HepG2 (cell line): Measurements from ENCODE around the gene CTDSP2. TPM values are rescaled to one million over a fixed set of nuclear protein-coding genes. Genes with fewer than 3 reads are reported as not detected.
A peak's percentile ranks its signal among the peaks of the same experiment; 100 is the strongest.

Experiments used
- CREB1 ChIP-seq, 2 experiments: fragments of 450-650 bp in 1 of 2; IDR thresholded peaks; 2 replicates each; pipeline ENCODE4 v1.6.1; 2016 to 2017; ENCODE audit warnings: control low read depth in 1 of 2, mild to moderate bottlenecking in 1 of 2, missing compliant biosample characterization in 1 of 2, missing genetic modification characterization in 1 of 2
- HCFC1 ChIP-seq: fragments of 150-350 bp; IDR thresholded peaks from 2 replicates; pipeline ENCODE4 v1.6.1; 2014; ENCODE audit warnings: low read depth, low read length
- HNRNPK ChIP-seq: fragments of 200-400 bp; formaldehyde crosslinking; IDR thresholded peaks from 2 replicates; pipeline ENCODE4 v1.6.1; 2018; ENCODE audit warnings: low read length, low read depth, moderate library complexity, mild to moderate bottlenecking; ENCODE audit not compliant: poor library complexity, severe bottlenecking
- KAT7 ChIP-seq: IDR thresholded peaks from 2 replicates; pipeline ENCODE4 v1.6.1; 2018; ENCODE audit warnings: borderline replicate concordance, missing compliant biosample characterization
- MATR3 ChIP-seq: sonication (generic); formaldehyde crosslinking; IDR thresholded peaks from 2 replicates; pipeline ENCODE4 v1.4.0; 2020; ENCODE audit warnings: missing genetic modification reagents
- NBN ChIP-seq: fragments of 450-650 bp; conservative IDR thresholded peaks from 2 replicates; pipeline ENCODE4 v1.6.1; 2017
- NFKB2 ChIP-seq: sonication (generic); formaldehyde crosslinking; IDR thresholded peaks from 2 replicates; pipeline ENCODE4 v1.4.0; 2020; ENCODE audit warnings: missing genetic modification reagents, borderline replicate concordance
- THAP11 ChIP-seq: IDR thresholded peaks from 2 replicates; pipeline ENCODE4 v1.6.1; 2016; ENCODE audit warnings: missing biosample characterization, missing genetic modification reagents
- ZFYVE20 ChIP-seq: sonication (generic); formaldehyde crosslinking; IDR thresholded peaks from 2 replicates; pipeline ENCODE4 v1.8.0; 2023; ENCODE audit warnings: low read depth, mild to moderate bottlenecking, moderate library complexity, missing genetic modification reagents, borderline replicate concordance
- ZNF496 ChIP-seq: sonication (generic); formaldehyde crosslinking; IDR thresholded peaks from 2 replicates; pipeline ENCODE4 v1.8.1; 2023; ENCODE audit warnings: mild to moderate bottlenecking, moderate library complexity, missing genetic modification reagents; ENCODE audit not compliant: insufficient replicate concordance
- polyA plus RNA-seq, 8 experiments: library from polyadenylated mRNA; depleted of rRNA in 3 of 8; stranded (reverse) in 7 of 8; unstranded in 1 of 8; fragments of >200 nt; fragmentation: Illumina TruSeq in 4 of 8; extraction: Trizol in 4 of 8; gene quantifications; 2 replicates each; pipeline versions ENCODE4 v1.2.1 to v1.2.3, GENCODE V29; 2011 to 2016; ENCODE audit warnings: low read depth in 4 of 8, missing spikeins in 1 of 8, mixed read lengths in 1 of 8; ENCODE audit not compliant: insufficient read depth in 1 of 8
- total RNA-seq, 5 experiments: library from RNA; depleted of rRNA; stranded (reverse); fragments of >200 nt; fragmentation: Illumina TruSeq; extraction: Trizol; gene quantifications; 2 replicates each; pipeline ENCODE4 v1.2.3, GENCODE V29; 2016; ENCODE audit warnings: low read depth in 1 of 5
- TF ChIP-seq, protein P1 (sequence below): sonication (generic); formaldehyde crosslinking; IDR thresholded peaks from 2 replicates; pipeline ENCODE4 v1.9.0; 2022; ENCODE audit warnings: missing genetic modification reagents, mild to moderate bottlenecking, borderline replicate concordance
- TF ChIP-seq, protein P2 (sequence below): IDR thresholded peaks from 2 replicates; pipeline ENCODE4 v1.6.1; 2016; ENCODE audit warnings: mild to moderate bottlenecking
- TF ChIP-seq, protein P3 (sequence below): sonication (generic); formaldehyde crosslinking; IDR thresholded peaks from 2 replicates; pipeline ENCODE4 v1.8.0; 2022; ENCODE audit warnings: low read depth, missing genetic modification reagents
- TF ChIP-seq, protein P4 (sequence below): IDR thresholded peaks from 2 replicates; pipeline ENCODE4 v1.6.1; 2012; ENCODE audit warnings: inconsistent platforms
- TF ChIP-seq, protein P5 (sequence below): IDR thresholded peaks from 2 replicates; pipeline ENCODE4 v1.6.1; 2016; ENCODE audit warnings: missing compliant biosample characterization, missing genetic modification reagents, borderline replicate concordance
- TF ChIP-seq, protein P6 (sequence below): sonication (generic); formaldehyde crosslinking; IDR thresholded peaks from 2 replicates; pipeline ENCODE4 v1.4.0; 2020; ENCODE audit warnings: mild to moderate bottlenecking, missing genetic modification reagents

CTDSP2 gene
- total and polyA plus RNA-seq, 2 of the 13 experiments (the other 11 are each of a cell fraction or from before 2014, with no cell fraction given) = 38.1 to 82.5 TPM

DNA sequence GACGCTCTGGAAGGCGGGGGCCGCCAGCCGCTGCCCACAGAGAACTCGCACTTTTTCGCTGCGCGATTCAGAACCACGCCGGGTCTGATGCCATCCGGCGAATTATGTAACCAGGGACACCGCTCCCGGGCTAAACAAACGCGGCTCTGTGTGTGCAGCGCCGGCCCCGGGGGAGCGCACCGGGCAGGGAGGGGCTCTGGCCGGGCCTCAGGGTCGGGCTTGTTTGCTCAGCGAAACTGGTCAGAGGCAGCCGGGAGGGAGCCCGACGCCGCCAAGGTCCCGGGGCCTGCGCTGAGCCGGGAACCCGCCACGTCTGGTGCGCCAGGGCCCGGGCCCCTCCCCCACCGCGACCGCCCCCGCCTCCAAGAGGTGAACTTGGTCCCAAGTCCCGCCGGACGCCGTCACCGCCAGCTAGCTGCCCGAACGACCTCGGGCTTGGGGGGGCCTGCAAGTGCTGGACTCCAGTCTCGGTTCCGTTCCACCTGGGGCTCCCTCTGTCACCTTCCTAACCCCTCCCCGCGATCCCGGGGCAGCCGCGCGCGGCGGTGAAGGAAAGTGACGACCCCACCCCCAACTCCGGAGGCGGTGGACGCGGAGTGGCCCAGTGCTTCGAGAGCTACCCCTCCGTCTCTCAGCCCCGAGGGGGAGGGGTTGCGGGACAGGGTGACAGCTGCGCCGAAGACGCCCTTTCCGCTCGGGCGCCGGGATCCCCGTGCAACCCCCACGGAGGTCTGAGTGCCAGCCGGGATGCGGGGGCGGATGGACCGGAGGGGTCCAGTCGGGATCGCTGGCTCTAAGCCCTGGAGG, 848 bp downstream of the CTDSP2 start (continued):
- TF ChIP-seq, protein P1, sequence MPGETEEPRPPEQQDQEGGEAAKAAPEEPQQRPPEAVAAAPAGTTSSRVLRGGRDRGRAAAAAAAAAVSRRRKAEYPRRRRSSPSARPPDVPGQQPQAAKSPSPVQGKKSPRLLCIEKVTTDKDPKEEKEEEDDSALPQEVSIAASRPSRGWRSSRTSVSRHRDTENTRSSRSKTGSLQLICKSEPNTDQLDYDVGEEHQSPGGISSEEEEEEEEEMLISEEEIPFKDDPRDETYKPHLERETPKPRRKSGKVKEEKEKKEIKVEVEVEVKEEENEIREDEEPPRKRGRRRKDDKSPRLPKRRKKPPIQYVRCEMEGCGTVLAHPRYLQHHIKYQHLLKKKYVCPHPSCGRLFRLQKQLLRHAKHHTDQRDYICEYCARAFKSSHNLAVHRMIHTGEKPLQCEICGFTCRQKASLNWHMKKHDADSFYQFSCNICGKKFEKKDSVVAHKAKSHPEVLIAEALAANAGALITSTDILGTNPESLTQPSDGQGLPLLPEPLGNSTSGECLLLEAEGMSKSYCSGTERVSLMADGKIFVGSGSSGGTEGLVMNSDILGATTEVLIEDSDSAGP (CRISPR knock-in tag) = peak; percentile 52
- TF ChIP-seq, protein P2, sequence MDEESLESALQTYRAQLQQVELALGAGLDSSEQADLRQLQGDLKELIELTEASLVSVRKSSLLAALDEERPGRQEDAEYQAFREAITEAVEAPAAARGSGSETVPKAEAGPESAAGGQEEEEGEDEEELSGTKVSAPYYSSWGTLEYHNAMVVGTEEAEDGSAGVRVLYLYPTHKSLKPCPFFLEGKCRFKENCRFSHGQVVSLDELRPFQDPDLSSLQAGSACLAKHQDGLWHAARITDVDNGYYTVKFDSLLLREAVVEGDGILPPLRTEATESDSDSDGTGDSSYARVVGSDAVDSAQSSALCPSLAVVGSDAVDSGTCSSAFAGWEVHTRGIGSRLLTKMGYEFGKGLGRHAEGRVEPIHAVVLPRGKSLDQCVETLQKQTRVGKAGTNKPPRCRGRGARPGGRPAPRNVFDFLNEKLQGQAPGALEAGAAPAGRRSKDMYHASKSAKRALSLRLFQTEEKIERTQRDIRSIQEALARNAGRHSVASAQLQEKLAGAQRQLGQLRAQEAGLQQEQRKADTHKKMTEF (CRISPR knock-in tag) = peak; percentile 96
- TF ChIP-seq, protein P3, sequence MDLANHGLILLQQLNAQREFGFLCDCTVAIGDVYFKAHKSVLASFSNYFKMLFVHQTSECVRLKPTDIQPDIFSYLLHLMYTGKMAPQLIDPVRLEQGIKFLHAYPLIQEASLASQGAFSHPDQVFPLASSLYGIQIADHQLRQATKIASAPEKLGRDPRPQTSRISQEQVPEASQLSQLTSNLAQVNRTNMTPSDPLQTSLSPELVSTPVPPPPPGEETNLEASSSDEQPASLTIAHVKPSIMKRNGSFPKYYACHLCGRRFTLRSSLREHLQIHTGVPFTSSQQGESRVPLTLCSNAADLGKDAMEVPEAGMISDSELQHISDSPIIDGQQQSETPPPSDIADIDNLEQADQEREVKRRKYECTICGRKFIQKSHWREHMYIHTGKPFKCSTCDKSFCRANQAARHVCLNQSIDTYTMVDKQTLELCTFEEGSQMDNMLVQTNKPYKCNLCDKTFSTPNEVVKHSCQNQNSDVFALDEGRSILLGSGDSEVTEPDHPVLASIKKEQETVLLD (CRISPR knock-in tag) = peak; percentile 99
- TF ChIP-seq NFKB2 (peak; percentile 16; the same call in 1 of the 2 replicates), KAT7 (CRISPR knock-in tag) (peak; percentile 73), NBN (no peak), CREB1 (IDR thresholded peaks at IDR 0.05) (0 out of 2 replicates have a peak, but pooled peaks have one; percentile 10), CREB1 (CRISPR knock-in tag; IDR thresholded peaks at IDR 0.05) (no peak), THAP11 (CRISPR knock-in tag) (peak; percentile 69), HNRNPK (peak; percentile 28), HCFC1 (no peak), ZFYVE20 (CRISPR knock-in tag) (no peak), MATR3 (CRISPR knock-in tag) (no peak), ZNF496 (CRISPR knock-in tag) (no peak)
- TF ChIP-seq, protein P4, sequence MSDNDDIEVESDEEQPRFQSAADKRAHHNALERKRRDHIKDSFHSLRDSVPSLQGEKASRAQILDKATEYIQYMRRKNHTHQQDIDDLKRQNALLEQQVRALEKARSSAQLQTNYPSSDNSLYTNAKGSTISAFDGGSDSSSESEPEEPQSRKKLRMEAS = peak; percentile 53; the same call in 1 of the 2 replicates
- TF ChIP-seq, protein P5, sequence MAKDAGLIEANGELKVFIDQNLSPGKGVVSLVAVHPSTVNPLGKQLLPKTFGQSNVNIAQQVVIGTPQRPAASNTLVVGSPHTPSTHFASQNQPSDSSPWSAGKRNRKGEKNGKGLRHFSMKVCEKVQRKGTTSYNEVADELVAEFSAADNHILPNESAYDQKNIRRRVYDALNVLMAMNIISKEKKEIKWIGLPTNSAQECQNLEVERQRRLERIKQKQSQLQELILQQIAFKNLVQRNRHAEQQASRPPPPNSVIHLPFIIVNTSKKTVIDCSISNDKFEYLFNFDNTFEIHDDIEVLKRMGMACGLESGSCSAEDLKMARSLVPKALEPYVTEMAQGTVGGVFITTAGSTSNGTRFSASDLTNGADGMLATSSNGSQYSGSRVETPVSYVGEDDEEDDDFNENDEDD (CRISPR knock-in tag) = 0 out of 2 replicates have a peak, but pooled peaks have one; percentile 16
- TF ChIP-seq, protein P6, sequence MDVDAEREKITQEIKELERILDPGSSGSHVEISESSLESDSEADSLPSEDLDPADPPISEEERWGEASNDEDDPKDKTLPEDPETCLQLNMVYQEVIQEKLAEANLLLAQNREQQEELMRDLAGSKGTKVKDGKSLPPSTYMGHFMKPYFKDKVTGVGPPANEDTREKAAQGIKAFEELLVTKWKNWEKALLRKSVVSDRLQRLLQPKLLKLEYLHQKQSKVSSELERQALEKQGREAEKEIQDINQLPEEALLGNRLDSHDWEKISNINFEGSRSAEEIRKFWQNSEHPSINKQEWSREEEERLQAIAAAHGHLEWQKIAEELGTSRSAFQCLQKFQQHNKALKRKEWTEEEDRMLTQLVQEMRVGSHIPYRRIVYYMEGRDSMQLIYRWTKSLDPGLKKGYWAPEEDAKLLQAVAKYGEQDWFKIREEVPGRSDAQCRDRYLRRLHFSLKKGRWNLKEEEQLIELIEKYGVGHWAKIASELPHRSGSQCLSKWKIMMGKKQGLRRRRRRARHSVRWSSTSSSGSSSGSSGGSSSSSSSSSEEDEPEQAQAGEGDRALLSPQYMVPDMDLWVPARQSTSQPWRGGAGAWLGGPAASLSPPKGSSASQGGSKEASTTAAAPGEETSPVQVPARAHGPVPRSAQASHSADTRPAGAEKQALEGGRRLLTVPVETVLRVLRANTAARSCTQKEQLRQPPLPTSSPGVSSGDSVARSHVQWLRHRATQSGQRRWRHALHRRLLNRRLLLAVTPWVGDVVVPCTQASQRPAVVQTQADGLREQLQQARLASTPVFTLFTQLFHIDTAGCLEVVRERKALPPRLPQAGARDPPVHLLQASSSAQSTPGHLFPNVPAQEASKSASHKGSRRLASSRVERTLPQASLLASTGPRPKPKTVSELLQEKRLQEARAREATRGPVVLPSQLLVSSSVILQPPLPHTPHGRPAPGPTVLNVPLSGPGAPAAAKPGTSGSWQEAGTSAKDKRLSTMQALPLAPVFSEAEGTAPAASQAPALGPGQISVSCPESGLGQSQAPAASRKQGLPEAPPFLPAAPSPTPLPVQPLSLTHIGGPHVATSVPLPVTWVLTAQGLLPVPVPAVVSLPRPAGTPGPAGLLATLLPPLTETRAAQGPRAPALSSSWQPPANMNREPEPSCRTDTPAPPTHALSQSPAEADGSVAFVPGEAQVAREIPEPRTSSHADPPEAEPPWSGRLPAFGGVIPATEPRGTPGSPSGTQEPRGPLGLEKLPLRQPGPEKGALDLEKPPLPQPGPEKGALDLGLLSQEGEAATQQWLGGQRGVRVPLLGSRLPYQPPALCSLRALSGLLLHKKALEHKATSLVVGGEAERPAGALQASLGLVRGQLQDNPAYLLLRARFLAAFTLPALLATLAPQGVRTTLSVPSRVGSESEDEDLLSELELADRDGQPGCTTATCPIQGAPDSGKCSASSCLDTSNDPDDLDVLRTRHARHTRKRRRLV (CRISPR knock-in tag) = no peak
